ENCODE data around the gene ANKS3.
A peak's percentile ranks its signal among the peaks of the same experiment; 100 is the strongest.
"Not testable (repeated sequence)": the region's sequence is repeated elsewhere in the genome, so short reads cannot be mapped to it uniquely, and the experiment has no call there.

ANKS3 gene

GRCh38 chr16:4754865-4755264 lies 20.8 kb upstream of the ANKS3 start:
- no peak for DNase-seq

- no peak for DNase-seq
Observed at GRCh38 chr16:4753227-4753626, 19.2 kb upstream of the ANKS3 start.

DNA sequence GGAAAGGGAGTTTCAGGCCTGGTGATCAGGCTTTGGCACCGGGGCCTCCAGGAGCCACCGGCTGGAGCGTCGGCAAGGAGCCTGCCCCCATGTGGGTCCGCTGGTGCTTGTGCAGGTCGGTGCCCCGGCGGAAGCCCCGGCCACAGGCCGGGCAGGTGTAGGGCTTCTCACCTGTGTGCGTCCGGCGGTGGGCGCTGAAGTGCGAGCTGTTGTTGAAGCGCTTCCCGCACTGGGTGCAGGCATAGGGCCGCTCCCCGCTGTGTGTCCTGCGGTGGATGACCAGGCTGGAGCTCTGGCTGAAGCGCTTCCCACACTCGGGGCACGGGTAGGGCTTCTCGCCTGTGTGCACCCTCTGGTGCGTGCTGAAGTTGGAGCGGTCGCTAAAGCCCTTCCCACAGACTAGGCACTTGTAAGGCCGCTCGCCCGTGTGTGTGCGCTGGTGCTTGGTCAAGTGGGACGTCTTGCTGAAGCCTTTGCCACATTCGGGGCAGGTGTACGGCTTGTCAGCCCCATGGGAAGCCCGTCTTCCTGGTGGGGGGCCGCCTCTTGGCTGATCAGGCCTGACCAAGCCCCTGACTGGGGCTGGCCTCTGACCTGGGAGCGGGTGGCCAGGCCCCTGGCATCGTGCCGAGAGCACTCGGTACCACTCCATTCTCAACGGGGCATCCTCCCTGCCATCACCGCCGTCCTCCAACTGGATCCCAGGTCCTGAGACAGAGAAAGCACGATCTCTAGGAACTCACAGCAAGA lies 18.5 kb upstream of the ANKS3 start:
- no peak for DNase-seq

GRCh38 chr16:4750896-4751295 lies 16.8 kb upstream of the ANKS3 start:
- no peak for DNase-seq

GRCh38 chr16:4749700-4750257 lies 15.7 kb upstream of the ANKS3 start:
- DNase-seq: no peak

GRCh38 chr16:4748682-4749411 lies 14.8 kb upstream of the ANKS3 start:
- no peak for DNase-seq

DNA sequence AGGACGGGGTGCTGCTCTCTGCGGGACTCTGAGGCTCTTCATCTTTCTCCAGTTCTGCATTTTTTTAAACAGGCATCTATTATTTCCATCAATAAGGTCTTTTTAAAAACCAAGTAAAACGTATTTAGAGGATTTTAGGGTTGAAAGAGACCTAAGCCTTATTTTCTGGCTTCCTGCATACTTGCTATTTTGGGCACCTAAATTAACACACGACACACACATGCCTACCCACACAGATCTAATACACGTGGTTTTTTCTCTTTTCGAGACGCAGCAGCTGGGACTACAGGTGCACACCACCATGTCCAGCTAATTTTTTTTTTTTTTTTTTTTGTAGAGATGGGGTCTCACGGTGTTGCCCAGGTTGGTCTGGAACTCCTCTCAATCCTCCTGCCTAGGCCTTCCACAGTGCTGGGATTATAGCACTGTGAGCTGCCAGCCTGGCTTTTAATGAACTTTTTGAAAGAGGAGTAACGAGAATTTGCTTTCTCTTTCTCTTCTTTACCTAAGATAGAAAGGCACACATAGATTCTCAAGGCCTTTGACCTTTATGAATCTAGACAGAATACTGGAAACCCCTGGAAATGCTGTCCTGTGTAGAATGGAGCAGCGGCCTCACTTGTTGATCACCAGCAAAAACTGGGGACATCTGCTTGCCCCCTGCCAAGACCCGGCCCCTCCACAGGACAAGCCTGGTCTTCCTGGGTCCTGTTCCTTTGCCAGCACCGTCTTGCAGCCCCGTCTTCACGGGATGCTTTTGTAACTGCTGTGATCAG lies 14.0 kb upstream of the ANKS3 start:
- no peak for DNase-seq

- DNase-seq: no peak
Observed at GRCh38 chr16:4746991-4747574, 13.0 kb upstream of the ANKS3 start.

DNA sequence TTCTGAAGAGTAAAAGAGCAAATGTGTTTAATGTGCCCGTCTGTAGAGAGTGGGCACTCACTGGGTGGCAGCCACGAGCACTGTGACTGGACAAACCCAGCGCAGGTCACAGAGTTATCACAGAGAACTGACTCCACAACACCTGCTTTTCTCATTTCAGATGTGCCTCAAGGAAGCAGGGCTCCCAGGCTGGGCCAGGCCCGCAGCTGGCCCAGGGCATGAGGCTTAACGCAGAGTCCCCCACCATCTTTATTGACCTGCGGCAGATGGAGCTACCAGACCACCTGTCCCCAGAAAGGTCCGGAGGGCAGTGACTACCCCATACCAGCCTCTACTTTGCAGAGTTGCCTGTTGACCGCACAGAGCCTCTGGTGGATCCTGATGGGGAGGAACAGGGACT lies 12.1 kb upstream of the ANKS3 start:
- DNase-seq: no peak

- no peak for DNase-seq
Observed at GRCh38 chr16:4745274-4745569, 11.2 kb upstream of the ANKS3 start.

DNA sequence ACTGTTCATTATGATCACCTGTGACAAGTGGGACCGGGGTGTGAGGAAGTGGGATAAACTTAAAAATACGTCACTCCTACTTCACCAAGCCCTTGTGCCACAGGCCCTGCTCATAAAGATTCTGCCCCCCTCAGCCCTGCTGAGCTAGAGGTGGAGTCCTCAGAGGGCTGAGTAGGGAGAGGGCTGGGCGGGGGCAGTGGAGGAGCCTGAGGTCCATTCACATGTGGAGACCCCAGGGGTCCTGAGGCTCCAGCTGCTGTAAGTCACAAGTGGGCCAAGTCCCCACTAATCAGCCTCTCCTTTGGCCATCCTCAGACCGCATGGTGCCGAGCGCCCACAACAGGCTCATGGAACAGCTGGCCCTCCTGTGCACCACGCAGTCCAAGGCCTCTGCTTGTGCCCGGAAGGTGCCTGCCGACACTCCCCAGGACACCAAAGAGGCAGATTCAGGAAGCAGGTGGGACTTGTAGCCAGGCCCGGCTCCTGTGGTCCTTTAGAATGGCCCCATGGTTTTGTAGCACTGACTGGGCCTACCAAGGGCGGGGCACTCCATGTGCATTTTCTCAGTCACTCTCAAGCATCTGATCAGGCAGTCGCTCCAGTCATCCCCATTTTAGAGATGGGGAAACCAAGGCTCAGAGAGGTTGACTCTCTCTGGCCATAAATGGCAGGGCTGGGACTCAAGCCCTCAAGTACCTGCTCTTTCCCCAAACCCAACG lies 10.6 kb upstream of the ANKS3 start:
- DNase-seq: no peak

GRCh38 chr16:4743226-4743878 lies 9.3 kb upstream of the ANKS3 start:
- DNase-seq: peak in 2 of 4 experiments; percentile 22 to 45

GRCh38 chr16:4738370-4738769 lies 4.3 kb upstream of the ANKS3 start:
- DNase-seq: not testable (repeated sequence)

DNA sequence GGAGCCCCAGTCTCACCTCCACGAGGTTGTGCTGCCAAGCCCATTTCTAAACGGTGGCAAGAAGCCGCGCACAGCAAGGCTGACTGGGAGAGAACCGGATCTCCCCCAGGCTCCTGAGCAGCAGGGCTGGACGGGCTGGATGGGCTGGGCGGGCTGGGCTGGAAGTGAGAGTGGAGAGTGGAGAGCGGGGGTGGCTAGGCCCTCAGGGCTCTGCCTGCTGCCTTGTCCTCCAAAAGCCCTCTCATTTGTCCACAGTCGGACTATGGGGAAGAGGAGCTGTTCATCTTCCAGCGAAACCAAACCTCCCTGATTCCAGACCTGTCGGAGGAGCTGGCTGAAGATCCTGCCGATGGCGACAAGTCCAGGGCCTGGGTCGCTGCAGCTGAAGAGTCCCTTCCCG lies 3.5 kb upstream of the ANKS3 start:
- DNase-seq: no peak

- no peak for DNase-seq
Observed at GRCh38 chr16:4736546-4736945, 2.5 kb upstream of the ANKS3 start.

GRCh38 chr16:4734730-4735535 lies 862 bp upstream of the ANKS3 start:
- peak; percentile 84 to 97 (median 90) for DNase-seq

DNA sequence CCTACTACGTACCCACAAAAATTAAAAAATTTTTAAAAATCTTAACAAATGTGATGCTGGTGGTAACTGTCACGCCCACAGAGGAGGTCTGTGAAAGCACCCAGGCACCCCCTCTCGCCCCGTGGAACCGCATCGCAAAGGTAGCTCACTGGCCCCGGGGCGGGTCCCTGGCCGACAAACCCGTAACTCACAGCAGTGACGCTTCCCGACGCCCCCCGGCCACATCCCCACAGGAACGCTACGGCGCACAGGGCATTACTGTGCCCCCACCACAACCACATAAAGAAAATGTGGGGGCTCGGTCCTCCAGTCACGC lies 366 bp downstream of the ANKS3 start:
- peak in 1 of 4 experiments; percentile 9 for DNase-seq

DNA sequence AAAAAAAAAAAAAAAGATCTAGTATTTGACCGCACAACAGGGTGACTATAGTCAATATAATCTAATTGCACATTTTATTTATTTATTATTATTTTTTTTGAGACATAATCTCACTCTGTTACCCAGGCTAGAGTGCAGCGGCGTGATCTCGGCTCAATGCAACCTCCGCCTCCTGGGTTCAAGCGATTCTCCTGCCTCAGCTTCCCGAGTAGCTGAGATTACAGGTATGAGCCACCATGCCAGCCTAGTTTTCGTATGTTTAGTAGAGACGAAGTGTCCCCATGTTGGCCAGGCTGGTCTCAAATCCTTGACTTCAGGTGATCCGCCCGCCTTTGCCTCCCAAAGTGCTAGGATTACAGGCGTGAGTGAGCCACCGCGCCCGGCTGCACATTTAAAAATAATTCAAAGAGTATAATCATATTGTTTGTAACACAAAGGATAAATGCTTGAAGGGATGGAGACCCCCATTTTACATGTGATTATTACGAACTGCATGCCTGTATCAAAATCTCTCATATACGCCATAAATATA lies 794 bp downstream of the ANKS3 start:
- no peak for DNase-seq

DNA sequence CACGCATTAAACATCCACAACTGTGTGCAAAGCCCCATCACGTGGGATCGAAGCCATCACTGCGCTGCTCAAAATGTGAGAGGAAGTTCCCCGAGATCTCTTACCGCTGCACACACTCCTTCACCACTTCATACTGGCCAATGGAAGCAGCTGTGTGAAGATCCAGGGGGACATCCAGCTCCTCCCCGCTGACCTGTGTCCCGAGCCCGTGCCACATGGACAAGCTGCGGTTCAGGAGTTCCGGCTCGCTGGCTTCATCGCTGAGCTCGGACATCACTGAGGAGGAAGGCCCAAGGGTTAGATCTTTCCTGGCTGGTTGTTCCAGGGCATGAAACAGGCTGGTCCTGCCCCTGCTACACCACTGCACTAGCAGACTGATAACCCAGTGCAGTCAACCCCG lies 4.2 kb downstream of the ANKS3 start:
- DNase-seq: no peak

DNA sequence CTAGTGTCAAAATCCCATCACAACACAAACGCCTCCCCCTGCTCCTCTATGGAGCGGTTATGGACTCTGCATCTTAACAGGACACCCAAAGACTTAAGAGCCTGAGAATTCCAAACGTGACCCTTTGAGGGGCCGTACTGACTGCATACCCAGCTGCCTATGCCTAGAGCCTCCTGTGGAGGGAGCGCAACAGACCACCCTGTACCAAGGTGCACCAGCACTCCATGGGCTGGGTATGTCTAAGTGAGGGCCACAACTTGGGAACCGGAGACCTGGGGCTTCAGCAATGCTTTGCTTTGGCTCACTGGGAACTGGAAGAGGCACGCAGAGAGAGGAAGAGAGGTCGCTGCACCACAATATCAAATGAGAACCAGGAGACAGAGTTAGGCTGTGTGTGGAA lies 5.4 kb downstream of the ANKS3 start:
- no peak for DNase-seq

DNA sequence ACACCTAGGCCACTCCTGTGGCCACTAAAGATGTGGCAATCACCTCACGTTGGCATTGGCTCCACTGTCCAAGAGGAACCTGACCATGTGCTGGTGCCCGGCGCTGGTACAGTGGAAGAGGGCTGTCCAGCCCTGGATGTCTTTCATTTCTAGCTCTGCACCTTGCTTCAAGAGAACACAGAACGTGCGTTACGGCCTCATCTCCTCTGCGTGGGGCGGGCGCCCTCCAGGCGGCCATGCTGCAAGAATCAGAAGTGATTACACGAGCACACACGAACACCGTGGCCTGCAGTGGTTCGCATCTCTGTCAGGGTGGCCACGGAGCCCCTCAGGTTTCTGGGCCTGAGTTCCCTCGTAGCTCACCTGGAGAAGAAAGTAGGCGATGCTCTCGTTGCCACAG lies 7.5 kb downstream of the ANKS3 start:
- DNase-seq: no peak
